ENCODE measurements around the gene GBGT1. TPM values are rescaled to one million over a fixed set of nuclear protein-coding genes. Genes with fewer than 3 reads are reported as not detected.

The GBGT1 gene
- total and polyA plus RNA-seq, 3 donors from 2014 or later, result 4.0 to 11.2 (median 5.6) TPM

GRCh38 chr9:133155156-133155555 is 8.6 kb downstream of the GBGT1 start:
- H3K27me3 ChIP-seq, result no peaks in the 10 kb centered on the region
- H3K36me3 ChIP-seq (ENCODE audit: low read depth, missing control alignments), result no peaks in the 10 kb centered on the region
- 76 to 84% methylated on average over 6 to 9 of the region's 9 CpGs for WGBS, 2 donors
- TF ChIP-seq CTCF (IDR thresholded peaks at IDR 0.05) (no peak), POLR2A (IDR thresholded peaks at IDR 0.05) (no peak)
- no peaks in the 10 kb centered on the region for H3K9me3 ChIP-seq
- H3K4me3 ChIP-seq, result no peak overlapping the region
- no peak for DNase-seq
- no peak overlapping the region for H3K27ac ChIP-seq
- intact Hi-C loops (cut with DNase I; ENCODE audit: low total_unique reads), result no loop called here
- H3K4me1 ChIP-seq, result no peaks in the 10 kb centered on the region

- Histone ChIP-seq H3K36me3 (ENCODE audit: low read depth, missing control alignments) (no peaks in the 10 kb centered on the region), H3K9me3 (no peaks in the 10 kb centered on the region), H3K27me3 (no peaks in the 10 kb centered on the region), H3K27ac (no peak overlapping the region), H3K4me1 (peaks cover 4% of the 10 kb centered on the region), H3K4me3 (no peak overlapping the region)
- no peak for TF ChIP-seq POLR2A (IDR thresholded peaks at IDR 0.05)
- no peak for TF ChIP-seq CTCF (IDR thresholded peaks at IDR 0.05)
- no peak for DNase-seq
- 89 to 92% methylated on average over 12 to 13 of the region's 13 CpGs for WGBS, 2 donors
- intact Hi-C loops (cut with DNase I; ENCODE audit: low total_unique reads), result no loop called here
Observed at GRCh38 chr9:133154097-133154989, 9.4 kb downstream of the GBGT1 start.

- Histone ChIP-seq H3K9me3 (no peaks in the 10 kb centered on the region), H3K4me1 (peaks cover 4% of the 10 kb centered on the region), H3K4me3 (no peak overlapping the region), H3K27ac (no peak overlapping the region), H3K27me3 (no peaks in the 10 kb centered on the region), H3K36me3 (ENCODE audit: low read depth, missing control alignments) (no peaks in the 10 kb centered on the region)
- 70 to 82% methylated on average over 21 to 36 of the region's 36 CpGs for WGBS, 2 donors
- DNase-seq, result no peak
- intact Hi-C loops (cut with DNase I; ENCODE audit: low total_unique reads), result no loop called here
- no peak for TF ChIP-seq CTCF (IDR thresholded peaks at IDR 0.05)
- no peak for TF ChIP-seq POLR2A (IDR thresholded peaks at IDR 0.05)
Observed at GRCh38 chr9:133153227-133154096, 10.3 kb downstream of the GBGT1 start.

GRCh38 chr9:133151601-133152525 is 11.9 kb downstream of the GBGT1 start:
- WGBS, 2 donors, result 77 to 88% methylated on average over 13 to 14 of the region's 14 CpGs
- no peak overlapping the region for H3K4me3 ChIP-seq
- H3K27ac ChIP-seq, result no peak overlapping the region
- DNase-seq, result no peak
- no peaks in the 10 kb centered on the region for H3K27me3 ChIP-seq
- peaks cover 17% of the 10 kb centered on the region for H3K4me1 ChIP-seq
- H3K36me3 ChIP-seq (ENCODE audit: low read depth, missing control alignments), result no peaks in the 10 kb centered on the region
- no peaks in the 10 kb centered on the region for H3K9me3 ChIP-seq
- intact Hi-C loops (cut with DNase I; ENCODE audit: low total_unique reads), result no loop called here
- TF ChIP-seq CTCF (IDR thresholded peaks at IDR 0.05), result no peak
- no peak for TF ChIP-seq POLR2A (IDR thresholded peaks at IDR 0.05)
